ENCODE data around the gene GPRASP2.
"Not testable (repeated sequence)": the region's sequence is repeated elsewhere in the genome, so short reads cannot be mapped to it uniquely, and the experiment has no call there.

DNA sequence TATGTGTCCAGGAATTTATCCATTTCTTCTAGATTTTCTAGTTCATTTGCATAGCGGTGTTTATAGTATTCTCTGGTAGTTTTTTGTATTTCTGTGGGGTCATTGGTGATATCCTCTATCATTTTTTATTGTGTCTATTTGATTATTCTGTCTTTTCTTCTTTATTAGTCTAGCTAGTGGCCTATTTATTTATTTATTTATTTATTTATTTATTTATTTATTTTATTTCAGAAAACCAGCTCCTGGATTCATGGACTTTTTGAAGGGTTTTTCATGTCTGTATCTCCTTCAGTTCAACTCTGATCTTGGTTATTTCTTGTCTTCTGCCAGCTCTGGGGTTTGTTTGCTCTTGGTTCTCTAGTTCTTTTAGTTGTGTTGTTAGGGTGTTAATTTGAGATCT, 34.8 kb upstream of the GPRASP2 start:
- TF ChIP-seq, protein P1, sequence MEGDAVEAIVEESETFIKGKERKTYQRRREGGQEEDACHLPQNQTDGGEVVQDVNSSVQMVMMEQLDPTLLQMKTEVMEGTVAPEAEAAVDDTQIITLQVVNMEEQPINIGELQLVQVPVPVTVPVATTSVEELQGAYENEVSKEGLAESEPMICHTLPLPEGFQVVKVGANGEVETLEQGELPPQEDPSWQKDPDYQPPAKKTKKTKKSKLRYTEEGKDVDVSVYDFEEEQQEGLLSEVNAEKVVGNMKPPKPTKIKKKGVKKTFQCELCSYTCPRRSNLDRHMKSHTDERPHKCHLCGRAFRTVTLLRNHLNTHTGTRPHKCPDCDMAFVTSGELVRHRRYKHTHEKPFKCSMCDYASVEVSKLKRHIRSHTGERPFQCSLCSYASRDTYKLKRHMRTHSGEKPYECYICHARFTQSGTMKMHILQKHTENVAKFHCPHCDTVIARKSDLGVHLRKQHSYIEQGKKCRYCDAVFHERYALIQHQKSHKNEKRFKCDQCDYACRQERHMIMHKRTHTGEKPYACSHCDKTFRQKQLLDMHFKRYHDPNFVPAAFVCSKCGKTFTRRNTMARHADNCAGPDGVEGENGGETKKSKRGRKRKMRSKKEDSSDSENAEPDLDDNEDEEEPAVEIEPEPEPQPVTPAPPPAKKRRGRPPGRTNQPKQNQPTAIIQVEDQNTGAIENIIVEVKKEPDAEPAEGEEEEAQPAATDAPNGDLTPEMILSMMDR (IDR thresholded peaks at IDR 0.05; ENCODE audit: low read depth, low read length, missing input control), result not testable (repeated sequence)
- TF ChIP-seq, protein P2, sequence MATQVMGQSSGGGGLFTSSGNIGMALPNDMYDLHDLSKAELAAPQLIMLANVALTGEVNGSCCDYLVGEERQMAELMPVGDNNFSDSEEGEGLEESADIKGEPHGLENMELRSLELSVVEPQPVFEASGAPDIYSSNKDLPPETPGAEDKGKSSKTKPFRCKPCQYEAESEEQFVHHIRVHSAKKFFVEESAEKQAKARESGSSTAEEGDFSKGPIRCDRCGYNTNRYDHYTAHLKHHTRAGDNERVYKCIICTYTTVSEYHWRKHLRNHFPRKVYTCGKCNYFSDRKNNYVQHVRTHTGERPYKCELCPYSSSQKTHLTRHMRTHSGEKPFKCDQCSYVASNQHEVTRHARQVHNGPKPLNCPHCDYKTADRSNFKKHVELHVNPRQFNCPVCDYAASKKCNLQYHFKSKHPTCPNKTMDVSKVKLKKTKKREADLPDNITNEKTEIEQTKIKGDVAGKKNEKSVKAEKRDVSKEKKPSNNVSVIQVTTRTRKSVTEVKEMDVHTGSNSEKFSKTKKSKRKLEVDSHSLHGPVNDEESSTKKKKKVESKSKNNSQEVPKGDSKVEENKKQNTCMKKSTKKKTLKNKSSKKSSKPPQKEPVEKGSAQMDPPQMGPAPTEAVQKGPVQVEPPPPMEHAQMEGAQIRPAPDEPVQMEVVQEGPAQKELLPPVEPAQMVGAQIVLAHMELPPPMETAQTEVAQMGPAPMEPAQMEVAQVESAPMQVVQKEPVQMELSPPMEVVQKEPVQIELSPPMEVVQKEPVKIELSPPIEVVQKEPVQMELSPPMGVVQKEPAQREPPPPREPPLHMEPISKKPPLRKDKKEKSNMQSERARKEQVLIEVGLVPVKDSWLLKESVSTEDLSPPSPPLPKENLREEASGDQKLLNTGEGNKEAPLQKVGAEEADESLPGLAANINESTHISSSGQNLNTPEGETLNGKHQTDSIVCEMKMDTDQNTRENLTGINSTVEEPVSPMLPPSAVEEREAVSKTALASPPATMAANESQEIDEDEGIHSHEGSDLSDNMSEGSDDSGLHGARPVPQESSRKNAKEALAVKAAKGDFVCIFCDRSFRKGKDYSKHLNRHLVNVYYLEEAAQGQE (IDR thresholded peaks at IDR 0.05), result not testable (repeated sequence)
- TF ChIP-seq, protein P3, sequence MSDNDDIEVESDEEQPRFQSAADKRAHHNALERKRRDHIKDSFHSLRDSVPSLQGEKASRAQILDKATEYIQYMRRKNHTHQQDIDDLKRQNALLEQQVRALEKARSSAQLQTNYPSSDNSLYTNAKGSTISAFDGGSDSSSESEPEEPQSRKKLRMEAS (IDR thresholded peaks at IDR 0.05), result not testable (repeated sequence)
- not testable (repeated sequence) for TF ChIP-seq GABPA (IDR thresholded peaks at IDR 0.05 in 1 of 2, conservative IDR thresholded peaks at IDR 0.05 in 1 of 2); NR2F2 (IDR thresholded peaks at IDR 0.05); YY1 (IDR thresholded peaks at IDR 0.05)
